GM19240 (cell line): ENCODE results near the gene MYO18B.
A peak's percentile ranks its signal among the peaks of the same experiment; 100 is the strongest.
"Not testable (repeated sequence)": the region's sequence is repeated elsewhere in the genome, so short reads cannot be mapped to it uniquely, and the experiment has no call there.

ENCODE experiments used
- DNase-seq: peaks from one replicate; pipeline ENCODE4 v3.0.0; 2011; ENCODE audit warnings: low spot score; ENCODE audit not compliant: insufficient read length

MYO18B gene

GRCh38 chr22:25741692-25742626 is at the start of gene MYO18B:
MYO18B (plus strand) TSS chr22:25742188; CDS start chr22:25761093, 18,905 bp downstream.
- DNase-seq: no peak

DNA sequence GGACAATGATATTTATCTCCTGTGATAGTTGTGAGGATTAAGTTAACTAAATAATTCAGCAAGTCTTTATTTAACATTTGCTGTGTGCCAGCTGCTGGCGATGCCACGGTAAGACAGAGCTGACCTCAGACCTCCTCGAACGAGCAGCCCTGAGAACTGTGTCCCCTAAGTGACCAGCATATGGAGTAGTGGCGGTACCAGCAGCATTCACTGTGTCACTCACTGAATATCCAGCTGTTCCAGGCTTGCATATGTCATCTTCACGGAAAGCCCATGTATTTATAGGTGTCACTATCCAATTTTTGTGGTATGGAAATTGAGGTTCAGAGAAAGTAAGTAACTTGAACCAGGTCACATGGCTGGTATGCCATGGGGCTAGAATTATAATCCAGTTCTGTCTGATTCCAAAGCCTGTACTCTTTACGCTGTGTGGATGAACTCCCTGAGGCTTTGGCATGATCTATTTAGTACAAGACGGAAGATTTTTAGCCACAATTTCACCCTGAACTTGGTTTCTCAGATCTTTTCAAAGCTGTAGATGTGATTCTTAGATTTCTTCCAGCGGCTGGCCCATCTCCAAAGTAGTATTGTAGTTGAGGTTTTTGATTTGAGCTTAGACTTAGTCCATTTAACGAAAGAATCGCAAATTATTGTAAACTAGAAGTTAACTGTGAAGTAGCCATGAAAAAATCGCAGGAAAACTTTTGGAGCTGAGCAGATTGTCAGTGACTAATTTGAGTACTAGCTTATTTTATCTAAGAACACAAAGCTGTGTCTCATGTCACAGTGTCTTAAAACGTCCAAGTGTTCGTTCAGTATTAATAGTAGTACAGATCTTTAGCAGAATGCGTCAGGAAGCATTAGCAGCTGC is 49.4 kb upstream of the MYO18B start:
- no peak for DNase-seq

- DNase-seq: no peak
Observed at GRCh38 chr22:25693268-25693565, 48.8 kb upstream of the MYO18B start.

- DNase-seq: no peak
Observed at GRCh38 chr22:25694196-25694907, 47.6 kb upstream of the MYO18B start.

DNA sequence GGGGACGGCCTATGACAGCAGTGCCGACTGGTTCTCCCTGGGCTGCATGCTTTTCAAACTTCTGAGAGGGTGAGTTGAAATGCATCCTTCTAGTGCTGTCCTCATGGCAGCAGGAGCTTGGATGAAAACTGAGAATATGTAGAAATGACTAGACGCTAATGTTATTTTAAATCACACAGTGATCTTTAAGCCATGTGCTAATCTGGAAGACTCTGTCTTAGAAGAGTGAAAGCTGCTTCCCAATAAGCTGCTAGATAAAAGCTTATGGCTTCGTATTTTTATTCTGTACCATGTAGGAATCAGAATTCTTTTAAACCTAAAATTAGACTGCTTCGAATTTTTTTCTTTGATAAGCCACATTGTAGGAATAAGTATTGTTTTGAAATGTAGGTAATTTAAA is 46.8 kb upstream of the MYO18B start:
- no peak for DNase-seq

DNA sequence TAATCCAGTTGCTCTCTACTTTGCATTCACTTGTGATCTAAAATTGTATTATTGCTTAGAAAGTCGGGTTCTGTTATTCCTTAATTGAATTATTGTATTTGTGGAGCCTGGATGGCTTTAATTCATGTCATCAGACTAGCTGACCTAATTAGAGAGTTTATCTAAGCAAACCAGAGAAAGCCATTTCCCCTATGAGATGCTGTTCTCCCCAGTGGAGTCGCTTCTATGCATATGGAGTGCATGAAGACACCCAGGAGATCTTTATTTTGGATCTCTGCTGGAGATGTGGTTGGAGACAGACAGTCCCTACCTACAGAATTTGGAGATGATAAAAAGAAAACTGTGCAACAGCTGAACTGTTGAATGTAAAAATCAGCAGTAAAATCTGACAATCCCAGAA is 45.2 kb upstream of the MYO18B start:
- DNase-seq: no peak

- DNase-seq: no peak
Observed at GRCh38 chr22:25697181-25697664, 44.8 kb upstream of the MYO18B start.

DNA sequence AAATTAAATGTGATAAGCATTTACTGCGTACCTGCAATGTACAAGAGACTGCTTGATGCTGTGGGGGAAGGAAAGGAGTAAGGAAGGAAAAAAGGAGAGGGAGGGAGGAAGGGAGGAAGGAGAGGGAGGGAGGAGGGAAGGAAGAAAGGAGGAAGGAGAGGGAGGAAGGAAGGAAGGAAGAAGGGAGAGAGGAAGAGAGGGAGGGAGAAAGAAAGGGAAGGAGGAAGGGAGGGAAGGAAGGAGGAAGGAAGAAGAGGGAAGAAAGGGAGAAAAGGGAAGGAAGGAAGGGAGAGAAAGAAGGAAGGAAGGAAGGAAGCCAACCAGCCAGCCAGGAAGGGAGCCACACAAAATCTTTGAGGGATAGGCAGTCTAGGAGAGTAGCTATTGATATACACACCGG is 44.0 kb upstream of the MYO18B start:
- DNase-seq: no peak

DNA sequence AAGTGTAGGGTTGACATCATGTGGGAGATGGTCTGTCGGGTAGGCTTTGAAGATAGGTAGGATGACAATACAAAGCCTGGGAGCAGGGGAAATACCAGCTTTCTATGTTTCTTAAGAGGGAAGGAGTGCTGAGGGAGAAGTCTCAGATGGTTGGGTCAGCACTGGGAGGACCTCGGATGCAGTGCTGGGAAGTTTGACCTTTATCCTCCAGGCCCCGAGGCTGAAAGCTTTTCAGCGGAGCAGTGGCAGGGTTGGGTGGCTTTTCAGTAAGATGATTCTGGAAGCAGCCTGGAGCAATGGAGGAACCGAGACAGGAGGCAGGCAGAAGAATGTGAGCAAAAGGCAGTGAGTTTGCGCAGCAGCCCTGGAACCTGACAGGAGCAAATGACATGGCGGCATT is 43.5 kb upstream of the MYO18B start:
- DNase-seq: no peak

- DNase-seq: no peak
Observed at GRCh38 chr22:25698978-25699377, 43.0 kb upstream of the MYO18B start.

- DNase-seq: no peak
Observed at GRCh38 chr22:25701056-25701780, 40.8 kb upstream of the MYO18B start.

GRCh38 chr22:25702040-25702439 is 39.9 kb upstream of the MYO18B start:
- no peak for DNase-seq

DNA sequence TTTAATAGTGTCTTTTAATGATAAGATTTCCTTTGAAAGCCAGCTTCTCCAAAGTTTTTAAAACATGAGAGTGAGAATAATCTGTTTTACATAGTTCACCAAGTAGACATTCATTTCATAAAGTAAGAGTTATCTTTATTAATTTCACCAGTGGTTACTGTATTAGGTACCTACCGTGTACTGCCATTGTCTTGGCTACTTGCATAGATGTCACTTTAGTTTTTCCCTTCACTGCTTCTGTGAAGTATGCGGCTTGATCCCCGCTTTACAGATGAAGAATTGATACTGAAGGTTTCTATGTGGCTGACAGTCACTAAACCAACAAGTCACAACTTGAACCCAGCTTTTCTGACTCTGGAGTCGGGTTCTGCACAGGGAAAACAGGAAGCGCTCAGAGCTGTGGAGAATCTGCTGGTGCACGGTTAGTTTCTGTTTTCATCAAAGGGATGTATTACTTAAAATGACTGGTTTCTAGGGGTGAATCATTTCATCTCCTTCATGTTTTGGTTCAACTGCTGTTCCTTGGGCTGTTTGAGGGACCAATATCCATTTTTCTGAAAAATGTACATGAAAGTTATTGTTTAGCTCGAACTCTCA is 39.3 kb upstream of the MYO18B start:
- DNase-seq: peak; percentile 21

DNA sequence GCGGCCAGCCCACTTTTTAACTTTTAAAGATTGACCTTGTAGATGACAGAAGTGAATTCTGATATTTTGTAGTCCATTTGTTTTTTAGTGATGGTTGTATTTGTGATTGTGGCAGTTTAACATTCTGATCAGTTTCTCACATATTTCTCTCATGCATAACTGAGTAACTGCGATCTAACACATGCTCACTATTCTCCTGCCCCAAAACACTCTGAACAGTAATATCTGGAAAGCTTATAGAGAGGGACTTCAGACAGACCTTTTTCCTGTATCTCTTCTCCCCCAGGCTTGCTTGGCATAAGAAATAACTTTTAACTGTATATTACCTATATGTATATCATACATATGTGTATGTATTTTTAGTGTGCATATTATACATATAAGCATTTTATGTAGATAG is 37.3 kb upstream of the MYO18B start:
- no peak for DNase-seq

DNA sequence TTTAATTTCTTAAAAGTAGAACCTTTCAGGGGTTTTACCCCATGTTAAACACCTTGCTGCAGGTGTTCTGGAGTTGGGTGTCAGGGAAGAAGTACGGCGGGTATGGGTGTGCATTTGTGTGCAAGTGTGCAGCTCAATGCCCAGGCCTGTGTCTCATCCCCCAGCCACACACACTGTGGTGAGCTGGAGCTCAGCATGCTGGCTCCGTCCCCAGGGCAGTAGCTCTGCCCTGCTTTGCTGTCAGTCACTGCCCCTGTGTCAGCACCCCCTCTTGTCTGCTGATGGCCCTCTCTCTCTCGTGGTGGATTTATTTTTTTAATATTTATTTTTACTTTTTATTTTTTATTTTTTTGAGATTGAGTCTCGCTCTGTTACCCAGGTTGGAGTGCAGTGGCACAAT is 35.8 kb upstream of the MYO18B start:
- no peak for DNase-seq

GRCh38 chr22:25708430-25708829 is 33.6 kb upstream of the MYO18B start:
- not testable (repeated sequence) for DNase-seq

GRCh38 chr22:25709758-25710157 is 32.2 kb upstream of the MYO18B start:
- DNase-seq: no peak

- no peak for DNase-seq
Observed at GRCh38 chr22:25710501-25710900, 31.5 kb upstream of the MYO18B start.

DNA sequence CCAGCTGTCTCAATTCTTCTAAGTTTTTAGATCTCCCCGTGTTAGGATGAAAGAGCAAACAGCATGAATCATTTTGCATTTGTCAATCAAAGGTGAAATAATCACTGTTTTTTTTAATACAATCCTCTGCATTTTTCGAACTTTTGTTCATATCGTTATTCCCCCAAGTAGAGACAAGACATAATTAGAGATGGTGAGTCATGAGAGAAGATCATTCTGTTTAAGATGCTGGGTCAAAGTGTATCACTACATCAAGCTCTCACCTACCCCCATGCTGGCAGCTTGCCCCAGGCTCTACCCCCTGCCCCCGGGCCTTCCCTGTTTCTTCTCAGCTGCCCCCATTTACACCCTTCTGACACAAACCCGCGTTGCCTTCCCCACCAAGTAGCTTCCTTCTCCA is 30.5 kb upstream of the MYO18B start:
- DNase-seq: no peak

DNA sequence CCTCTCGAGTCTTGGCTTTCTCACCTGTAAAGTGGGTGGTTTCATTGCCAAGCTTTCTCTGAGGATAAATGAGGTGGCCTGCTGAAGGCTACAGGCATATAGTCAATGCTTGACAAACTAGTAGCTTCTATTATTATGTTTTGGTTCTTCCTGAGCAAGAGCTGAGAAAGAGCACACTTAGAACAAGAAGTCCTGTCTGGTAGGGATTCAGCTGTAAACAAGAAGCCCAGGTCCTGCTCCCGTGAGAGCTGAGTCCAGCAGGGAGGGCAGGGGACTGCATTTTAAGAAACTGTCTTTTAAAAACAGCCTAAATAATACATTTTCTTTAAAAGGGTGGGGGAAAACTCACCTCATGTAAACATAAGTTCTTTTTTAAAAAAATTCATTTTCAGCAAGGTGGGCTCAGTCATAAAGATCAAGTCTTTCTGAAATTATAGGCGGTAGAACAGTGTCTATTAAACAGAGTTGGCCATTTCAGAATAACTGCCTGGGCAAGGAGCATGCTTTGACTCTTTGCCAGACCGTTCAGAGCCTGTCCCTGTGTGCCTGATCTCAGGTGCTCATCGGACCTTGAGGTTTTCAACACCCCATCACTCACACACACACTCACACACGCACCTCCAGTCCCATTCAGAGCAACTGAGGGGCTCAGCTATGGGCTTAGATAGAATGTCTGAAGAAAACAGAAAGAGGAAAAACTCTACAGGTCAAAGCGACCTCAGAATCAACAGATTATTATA is 29.2 kb upstream of the MYO18B start:
- no peak for DNase-seq
